ENCODE data around the gene PBOV1. TPM values are rescaled to one million over a fixed set of nuclear protein-coding genes. Genes with fewer than 3 reads are reported as not detected.

The PBOV1 gene
- total RNA-seq = not detected in 2 replicates

- intact Hi-C loops (cut with micrococcal nuclease) = no loop called here
Measured at GRCh38 chr6:138218449-138218848, at the start of gene PBOV1. Gene PBOV1 (minus strand): TSS chr6:138218491. CDS start chr6:138218395, 96 bp downstream.

DNA sequence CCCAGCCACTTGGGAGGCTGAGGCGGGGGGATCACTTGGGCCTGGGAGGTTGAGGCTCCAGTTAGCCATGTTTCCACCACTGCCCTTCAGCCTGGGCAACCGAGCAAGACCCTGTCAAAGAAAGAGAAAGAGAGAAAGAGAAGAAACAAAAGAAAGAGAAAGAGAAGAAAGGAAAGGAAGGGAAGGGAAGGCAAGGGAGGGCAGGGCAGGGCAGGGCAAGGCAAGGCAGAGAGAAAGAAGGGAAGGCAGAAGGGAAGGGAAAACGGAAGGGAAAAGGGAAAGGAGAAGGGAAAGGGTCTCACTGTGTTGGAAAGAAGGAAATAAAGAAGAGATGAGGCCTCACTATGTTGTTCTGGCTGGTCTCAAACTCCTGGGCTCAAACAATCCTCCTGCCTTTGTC, 47.8 kb upstream of the PBOV1 start:
- intact Hi-C loops (cut with micrococcal nuclease) = no loop called here

DNA sequence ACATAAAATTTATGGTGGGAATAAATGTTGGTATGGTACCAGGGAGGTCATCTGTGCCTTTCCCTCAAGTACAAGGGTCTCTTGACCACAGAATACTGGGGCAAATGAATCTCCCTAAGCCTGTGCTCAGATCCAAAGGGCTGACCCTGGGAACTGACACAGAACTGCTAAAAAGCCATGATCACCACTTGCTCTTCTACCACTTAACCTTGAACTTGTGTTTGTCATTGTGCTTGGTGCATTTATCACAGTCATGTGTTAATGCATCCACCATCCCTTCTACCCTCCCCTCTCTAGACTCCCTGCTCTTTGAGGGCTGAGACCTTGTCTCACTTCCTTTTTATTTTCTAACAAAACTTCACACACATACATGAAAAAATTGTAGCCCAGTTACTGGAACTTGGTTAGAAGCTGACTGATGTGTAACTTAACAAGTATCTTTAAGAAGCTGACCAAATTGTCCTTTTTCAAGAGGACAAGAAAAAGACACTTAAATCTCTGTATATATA, 46.1 kb upstream of the PBOV1 start:
- intact Hi-C loops (cut with micrococcal nuclease) = no loop called here

DNA sequence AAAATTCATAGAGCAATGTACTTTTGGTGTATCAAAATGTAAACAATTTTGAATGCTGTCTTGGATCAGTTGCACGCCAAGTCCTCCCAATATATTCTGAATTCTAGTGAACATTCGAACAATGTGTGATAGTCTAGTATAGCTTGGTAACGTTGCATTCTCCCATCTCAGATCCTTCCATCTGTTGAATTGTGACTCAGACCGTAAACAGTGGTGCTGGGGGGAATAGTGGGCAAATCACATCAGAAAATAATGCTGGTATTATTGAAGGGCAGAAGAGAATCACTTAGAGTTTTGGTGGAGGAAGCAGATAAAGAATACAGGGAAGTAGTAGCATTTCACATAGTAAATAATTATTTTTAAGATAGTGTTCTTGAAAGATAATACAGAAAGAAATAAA, 45.7 kb upstream of the PBOV1 start:
- intact Hi-C loops (cut with micrococcal nuclease) = no loop called here

DNA sequence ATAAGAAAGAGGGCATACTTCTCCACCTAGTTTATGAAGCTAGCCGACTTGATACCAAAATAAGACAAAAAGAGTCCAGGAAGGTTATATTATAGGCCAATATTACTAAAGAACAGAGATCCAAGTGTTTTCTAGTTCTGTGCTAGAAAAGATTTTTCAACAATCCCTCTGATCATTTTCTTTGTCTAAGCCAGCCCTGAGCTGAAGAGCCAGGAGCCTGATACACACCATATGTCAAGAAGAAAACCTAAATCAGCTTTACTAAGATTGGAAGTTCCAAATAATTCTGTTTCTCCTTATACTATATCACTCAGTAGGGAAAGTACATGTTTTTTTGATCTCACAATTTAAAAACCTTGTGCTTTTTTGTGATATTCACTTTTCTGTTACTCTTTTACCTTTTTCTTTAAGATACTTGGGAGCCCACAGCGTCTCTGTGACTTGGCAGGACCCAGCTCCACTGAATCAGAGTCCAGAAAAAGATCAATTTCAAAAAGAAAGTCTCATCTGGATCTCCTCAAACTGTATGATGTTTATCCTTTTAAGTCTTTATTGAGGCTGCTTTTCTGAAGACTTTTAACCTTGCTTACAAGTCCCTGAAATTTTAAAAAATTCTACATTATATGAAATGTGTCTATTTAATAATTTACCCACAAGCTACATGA, 43.0 kb upstream of the PBOV1 start:
- intact Hi-C loops (cut with micrococcal nuclease) = no loop called here

GRCh38 chr6:138258991-138259390, 40.7 kb upstream of the PBOV1 start:
- intact Hi-C loops (cut with micrococcal nuclease) = no loop called here

DNA sequence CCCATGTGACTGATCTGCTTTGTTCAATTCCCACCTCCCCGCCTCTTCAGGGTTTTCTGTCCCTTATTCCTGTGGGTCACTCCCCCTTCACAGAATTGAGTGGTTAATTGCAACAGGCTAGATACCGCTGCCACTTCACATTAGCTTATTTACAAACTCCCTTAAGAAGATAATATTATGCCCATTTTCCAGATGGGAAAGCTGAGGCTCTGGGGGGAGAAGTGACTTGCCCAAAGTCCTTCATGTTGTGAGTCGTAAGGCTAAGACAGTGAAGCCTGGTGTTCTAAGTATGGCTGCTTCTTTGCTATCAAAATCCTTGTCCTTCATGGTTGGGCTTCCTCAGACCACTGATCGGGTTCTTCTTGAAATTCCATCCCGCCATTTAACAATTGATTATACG, 39.9 kb upstream of the PBOV1 start:
- intact Hi-C loops (cut with micrococcal nuclease) = no loop called here

GRCh38 chr6:138257638-138258040, 39.3 kb upstream of the PBOV1 start:
- intact Hi-C loops (cut with micrococcal nuclease) = no loop called here

GRCh38 chr6:138255443-138255842, 37.2 kb upstream of the PBOV1 start:
- intact Hi-C loops (cut with micrococcal nuclease) = no loop called here

- intact Hi-C loops (cut with micrococcal nuclease) = no loop called here
Measured at GRCh38 chr6:138253731-138254130, 35.4 kb upstream of the PBOV1 start.

- intact Hi-C loops (cut with micrococcal nuclease) = no loop called here
Measured at GRCh38 chr6:138250513-138251247, 32.4 kb upstream of the PBOV1 start.

GRCh38 chr6:138250053-138250452, 31.8 kb upstream of the PBOV1 start:
- intact Hi-C loops (cut with micrococcal nuclease) = no loop called here

DNA sequence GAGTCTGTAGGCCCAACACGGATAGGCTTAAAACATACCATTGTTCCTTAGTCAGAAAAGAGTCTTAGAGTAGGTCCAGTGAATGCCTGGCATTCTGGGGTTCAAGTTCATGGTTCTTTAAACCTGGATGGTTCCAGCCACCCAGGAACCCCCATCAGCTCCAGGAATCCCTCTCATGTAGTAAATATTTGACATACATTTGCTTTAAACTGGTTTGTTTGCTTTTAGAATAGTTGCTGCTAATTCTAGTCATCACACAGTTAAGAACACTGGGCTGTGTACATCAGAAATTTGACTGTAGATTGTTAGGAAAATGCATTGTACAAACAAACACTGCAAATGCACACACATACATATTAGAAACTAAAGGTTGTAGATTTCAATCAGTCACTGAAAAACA, 30.6 kb upstream of the PBOV1 start:
- intact Hi-C loops (cut with micrococcal nuclease) = no loop called here

DNA sequence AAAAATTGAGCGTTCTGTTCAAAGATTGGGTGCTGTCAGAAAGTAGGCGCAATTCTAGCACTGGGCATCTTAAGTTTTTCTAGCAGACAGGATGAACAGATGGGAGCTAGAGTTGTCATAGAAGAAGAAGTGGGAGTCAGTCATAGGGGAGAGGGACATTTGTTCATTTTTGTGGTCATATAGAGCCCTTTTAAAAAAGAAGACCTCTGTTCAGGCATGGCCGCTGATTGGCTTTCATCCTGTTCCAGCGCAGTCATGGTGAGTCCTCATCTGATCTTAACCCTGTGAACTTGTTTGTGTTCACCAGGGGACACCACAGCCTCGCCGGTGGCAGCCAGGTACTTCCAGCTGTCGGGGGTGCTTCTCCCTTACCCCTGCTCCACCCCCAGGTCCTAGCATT, 29.7 kb upstream of the PBOV1 start:
- intact Hi-C loops (cut with micrococcal nuclease) = no loop called here

DNA sequence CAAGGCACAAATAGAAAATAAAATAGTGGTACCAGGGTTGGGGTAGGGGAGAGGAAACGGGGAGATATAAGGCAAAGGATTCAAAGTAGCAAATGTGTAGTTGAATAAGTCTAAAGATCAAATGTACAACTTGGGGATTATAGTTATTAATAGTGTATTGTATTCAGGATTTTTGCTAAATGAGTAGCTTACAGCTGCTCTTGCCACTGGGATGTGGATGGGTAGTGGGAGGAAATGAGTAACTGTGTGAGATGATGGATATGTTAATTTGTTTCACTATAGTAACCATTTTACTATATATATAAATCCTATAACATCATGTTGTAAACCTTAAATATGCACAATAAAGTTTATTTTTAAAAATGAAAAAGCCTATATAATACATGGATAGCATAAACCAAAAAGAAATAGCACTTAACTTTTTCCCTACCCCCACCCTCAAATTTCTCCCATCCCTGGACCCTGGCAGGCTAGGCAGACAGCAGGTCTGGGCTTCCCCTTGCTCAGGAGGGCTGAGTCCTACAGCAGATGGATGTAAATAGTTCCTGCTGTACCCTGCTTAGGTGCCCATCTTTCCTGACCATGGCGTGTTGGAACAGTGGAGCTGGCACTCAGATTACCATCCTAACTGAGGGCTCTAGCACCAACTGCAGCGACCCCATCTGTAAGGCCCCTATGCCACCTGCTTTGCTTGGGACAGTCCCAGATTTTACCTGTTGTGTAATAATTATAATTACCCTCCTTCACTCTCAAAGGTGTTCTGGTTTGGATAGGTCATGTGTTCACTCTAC, 28.6 kb upstream of the PBOV1 start:
- intact Hi-C loops (cut with micrococcal nuclease) = no loop called here

- intact Hi-C loops (cut with micrococcal nuclease) = no loop called here
Measured at GRCh38 chr6:138245751-138246150, 27.5 kb upstream of the PBOV1 start.

DNA sequence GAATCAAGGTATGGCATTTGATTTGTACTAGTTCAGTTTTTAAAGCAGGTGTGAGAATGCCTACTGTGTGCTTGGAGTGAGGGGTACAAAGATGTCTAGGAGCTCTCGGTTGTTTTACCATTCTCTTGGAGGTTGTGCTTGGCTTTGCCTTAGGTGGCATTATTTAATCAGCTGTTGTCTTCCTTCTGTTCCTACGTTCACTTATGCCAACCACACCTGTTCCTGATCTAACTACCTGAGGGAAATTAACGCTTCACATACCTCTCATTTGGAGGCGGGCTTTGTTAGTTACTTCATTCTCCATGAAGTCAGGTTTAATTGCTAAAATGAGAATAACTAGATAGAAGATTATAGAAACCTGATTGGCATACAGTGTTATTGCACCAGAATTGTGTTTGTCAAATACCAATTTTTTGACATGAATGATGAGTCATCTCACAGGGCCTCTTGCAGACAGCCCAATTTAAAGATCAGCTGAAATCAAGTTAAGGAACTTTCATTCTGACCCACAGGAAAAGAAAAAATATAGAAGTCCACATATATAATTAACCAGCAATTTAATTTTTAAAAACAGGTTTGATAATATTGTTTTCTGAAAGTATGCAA, 24.8 kb upstream of the PBOV1 start:
- intact Hi-C loops (cut with micrococcal nuclease) = no loop called here

DNA sequence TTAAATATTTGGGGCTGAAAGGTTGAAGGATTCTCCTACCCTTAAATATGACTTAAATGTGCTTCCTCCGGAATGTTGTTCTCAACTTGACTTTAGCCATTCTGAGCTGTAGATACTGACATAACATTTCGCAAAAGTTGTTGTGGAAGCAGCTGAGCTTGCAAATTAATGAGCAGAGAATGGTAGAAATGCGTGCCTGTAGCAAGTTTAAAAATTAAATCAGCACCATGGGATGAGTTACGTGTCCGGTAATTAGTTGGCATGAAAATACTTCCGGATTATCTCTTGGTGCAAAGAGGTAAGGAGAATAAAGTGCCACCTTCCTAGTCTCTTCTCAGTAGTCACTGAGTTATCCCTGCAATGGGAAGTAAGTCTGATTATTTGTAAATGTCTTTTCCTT, 23.6 kb upstream of the PBOV1 start:
- intact Hi-C loops (cut with micrococcal nuclease) = no loop called here

DNA sequence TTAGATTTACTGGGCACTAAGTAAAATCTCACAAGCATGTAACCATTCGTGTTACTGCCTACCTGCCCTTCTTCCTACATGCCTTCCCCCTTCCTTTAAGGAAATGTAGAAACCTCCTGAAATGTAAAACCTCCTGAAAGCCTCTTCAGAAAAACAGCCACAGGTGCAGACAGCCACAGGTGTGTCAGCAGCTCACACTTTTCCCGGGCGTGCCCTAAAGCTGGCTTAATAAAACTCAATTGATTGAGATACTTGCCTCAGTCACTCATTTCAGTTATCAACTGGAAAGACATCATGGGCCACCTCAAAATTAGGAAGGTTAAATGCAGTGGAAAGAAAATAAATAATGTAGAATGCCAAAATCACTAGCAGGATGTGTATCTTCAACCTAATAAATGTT, 23.1 kb upstream of the PBOV1 start:
- intact Hi-C loops (cut with micrococcal nuclease) = no loop called here

DNA sequence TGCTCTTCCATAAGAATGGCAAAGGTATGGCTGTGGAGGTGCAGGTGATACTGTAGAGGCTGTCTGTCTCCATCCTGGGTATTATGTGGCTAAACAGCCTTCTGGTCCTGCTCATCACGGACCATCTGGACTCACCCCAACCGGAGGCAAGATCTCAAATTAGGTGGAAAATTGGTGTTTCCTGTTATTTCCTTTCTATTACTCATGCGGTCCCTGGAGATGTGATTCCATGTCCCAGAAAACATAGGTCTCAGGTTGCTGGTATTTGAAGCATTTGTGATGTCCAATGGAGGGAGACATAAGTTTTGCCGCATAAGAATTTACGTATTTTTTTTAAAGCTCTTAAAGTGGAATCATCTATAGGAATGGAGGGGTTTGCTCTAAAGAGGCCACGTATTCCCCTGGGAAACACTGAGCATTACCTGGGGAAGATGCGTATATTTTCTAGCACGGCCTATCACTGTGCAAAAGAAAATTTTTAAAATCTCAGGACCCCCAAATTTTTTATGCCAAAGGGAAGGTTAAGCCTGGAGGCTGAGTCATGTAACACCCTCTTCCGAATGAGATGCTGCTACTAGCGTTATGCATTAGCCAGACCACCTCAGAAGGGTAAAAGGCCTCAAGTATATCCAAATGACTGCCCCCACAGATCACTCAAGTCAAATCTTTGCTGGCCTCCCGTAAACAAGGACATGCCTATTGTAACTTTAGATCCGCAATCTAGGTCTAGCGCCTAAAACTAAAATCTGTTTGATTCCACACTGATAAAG, 22.4 kb upstream of the PBOV1 start:
- intact Hi-C loops (cut with micrococcal nuclease) = no loop called here

DNA sequence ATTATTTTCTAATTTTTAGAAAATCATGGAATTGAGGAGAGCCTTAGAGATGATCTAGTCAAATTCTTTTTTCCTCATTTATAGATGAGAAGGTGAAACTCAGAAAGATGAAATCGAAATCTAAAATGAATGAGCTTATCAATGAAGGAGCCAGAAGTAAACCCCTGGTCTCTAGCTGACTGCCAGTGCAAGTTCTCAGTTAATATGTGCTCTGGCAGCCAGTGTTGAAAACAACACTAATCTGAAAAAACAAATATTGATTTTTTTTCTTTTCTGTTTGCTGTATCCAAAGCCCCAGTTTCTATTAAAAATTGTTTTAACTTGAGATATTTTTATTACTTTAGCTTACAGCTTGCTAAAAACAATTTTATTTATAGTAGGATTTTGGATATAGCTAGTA, 21.5 kb upstream of the PBOV1 start:
- intact Hi-C loops (cut with micrococcal nuclease) = no loop called here

Data from T-helper 1 cell treated with Interleukin-12 subunit alpha and Interleukin-12 subunit beta and Interleukin-4 antibody, amounts not matched to agents 30 ng/mL and 1 ng/mL, for 36 hours (primary cell).